SW480 (cell line): ENCODE data around the gene STXBP6.

ENCODE experiments used
- DNase-seq: peaks from one replicate; pipeline ENCODE4 v3.0.0-alpha.2; 2016; ENCODE audit warnings: low spot score

STXBP6 gene

GRCh38 chr14:25052385-25052784, 2.4 kb upstream of the STXBP6 start:
- no peak for DNase-seq

GRCh38 chr14:25050269-25051150, 563 bp upstream of the STXBP6 start:
- no peak for DNase-seq

- no peak for DNase-seq
Measured at GRCh38 chr14:25049093-25049567, 817 bp downstream of the STXBP6 start.

- DNase-seq: no peak
Measured at GRCh38 chr14:25048170-25049016, 1.6 kb downstream of the STXBP6 start.

- DNase-seq: no peak
Measured at GRCh38 chr14:25046301-25046943, 3.5 kb downstream of the STXBP6 start.

GRCh38 chr14:25044106-25044698, 5.7 kb downstream of the STXBP6 start:
- DNase-seq: no peak

GRCh38 chr14:25042362-25043299, 7.3 kb downstream of the STXBP6 start:
- no peak for DNase-seq

- no peak for DNase-seq
Measured at GRCh38 chr14:25041898-25042297, 8.0 kb downstream of the STXBP6 start.

- no peak for DNase-seq
Measured at GRCh38 chr14:25041484-25041883, 8.5 kb downstream of the STXBP6 start.

- no peak for DNase-seq
Measured at GRCh38 chr14:25039933-25040332, 10.0 kb downstream of the STXBP6 start.

- no peak for DNase-seq
Measured at GRCh38 chr14:25038044-25038668, 11.8 kb downstream of the STXBP6 start.

- DNase-seq: no peak
Measured at GRCh38 chr14:25037032-25037431, 12.9 kb downstream of the STXBP6 start.

GRCh38 chr14:25034803-25035681, 14.9 kb downstream of the STXBP6 start:
- peak; percentile 74 for DNase-seq

GRCh38 chr14:25033358-25033757, 16.6 kb downstream of the STXBP6 start:
- DNase-seq: no peak

- DNase-seq: peak; percentile 50
Measured at GRCh38 chr14:25032092-25032784, 17.7 kb downstream of the STXBP6 start.

- DNase-seq: no peak
Measured at GRCh38 chr14:25026476-25027137, 23.3 kb downstream of the STXBP6 start.

- DNase-seq: no peak
Measured at GRCh38 chr14:25019892-25020291, 30.1 kb downstream of the STXBP6 start.

- DNase-seq: no peak
Measured at GRCh38 chr14:25017562-25017961, 32.4 kb downstream of the STXBP6 start.
